LNCaP clone FGC (cell line): ENCODE data around the gene IQCE.

ENCODE experiments used
- DNase-seq: peaks from one replicate; pipeline ENCODE4 v3.0.0-alpha.2; 2011; ENCODE audit warnings: low read depth
- H3K4me3 ChIP-seq: 2 replicates; pipeline ENCODE4 v1.5.1; 2011; ENCODE audit warnings: mild to moderate bottlenecking, low read depth, low read length, control low read depth
- CTCF ChIP-seq: IDR thresholded peaks from 2 replicates; pipeline ENCODE4 v1.5.1; 2012; ENCODE audit warnings: mild to moderate bottlenecking; ENCODE audit not compliant: control insufficient read depth, insufficient read depth; ENCODE audit errors: extremely low read depth

The IQCE gene

GRCh38 chr7:2624293-2624886, 65.6 kb downstream of the IQCE start:
- no peak overlapping the region for H3K4me3 ChIP-seq
- TF ChIP-seq CTCF, result no peak

GRCh38 chr7:2626498-2627117, 67.8 kb downstream of the IQCE start:
- DNase-seq, result no peak
- TF ChIP-seq CTCF, result no peak
- H3K4me3 ChIP-seq, result no peak overlapping the region

More at GRCh38 chr7:2624293-2624886, 65.6 kb downstream of the IQCE start:
- DNase-seq, result no peak

GRCh38 chr7:2627258-2628129, 68.7 kb downstream of the IQCE start:
- no peak overlapping the region for H3K4me3 ChIP-seq
- TF ChIP-seq CTCF, result no peak
- DNase-seq, result no peak

- H3K4me3 ChIP-seq, result no peak overlapping the region
- TF ChIP-seq CTCF, result no peak
- no peak for DNase-seq
Measured at GRCh38 chr7:2628130-2628482, 69.3 kb downstream of the IQCE start.

- no peak for DNase-seq
- no peak overlapping the region for H3K4me3 ChIP-seq
- TF ChIP-seq CTCF, result no peak
Measured at GRCh38 chr7:2628891-2629290, 70.1 kb downstream of the IQCE start.

GRCh38 chr7:2629746-2630681, 71.2 kb downstream of the IQCE start:
- TF ChIP-seq CTCF, result no peak
- DNase-seq, result peak; percentile 56
- no peak overlapping the region for H3K4me3 ChIP-seq
